OCI-LY7 (cell line): ENCODE measurements around the gene SYT9. TPM values are rescaled to one million over a fixed set of nuclear protein-coding genes. Genes with fewer than 3 reads are reported as not detected.

Experiments
- BruUV-seq: library from RNA; stranded (reverse); fragments of 400-500 nt; replicated peaks from 2 replicates; lab custom pipeline; 2021; lab: Mats Ljungman, UMichigan
- CTCF ChIA-PET: fragments of 300-600 bp; sonication (Branson Sonifier 250); formaldehyde crosslinking; loops from one replicate; lab custom pipeline; 2022; ENCODE audit warnings: antibody characterized with exemption; ENCODE audit not compliant: unreplicated experiment; lab: Charles Lee
- POLR2A ChIA-PET: fragments of 300-600 bp; sonication (Branson Sonifier 250); formaldehyde crosslinking; loops from one replicate; lab custom pipeline; 2022; ENCODE audit warnings: antibody characterized with exemption; lab: Charles Lee
- DNase-seq: peaks from one replicate; pipeline ENCODE4 v3.0.0-alpha.2; 2015; ENCODE audit warnings: low spot score
- H2AFZ ChIP-seq: fragments of 200-600 bp; sonication (generic), shearing (Covaris generic); 2 replicates; pipeline ENCODE4 v1.6.1; 2014; ENCODE audit warnings: mild to moderate bottlenecking, antibody characterized with exemption, low read length, moderate library complexity
- H3K27ac ChIP-seq: fragments of 200-600 bp; sonication (generic); 2 replicates; pipeline ENCODE4 v1.5.1; 2014; ENCODE audit warnings: mixed run types, low read depth, mild to moderate bottlenecking, moderate library complexity, low read length, inconsistent platforms; ENCODE audit not compliant: poor library complexity, severe bottlenecking
- H3K36me3 ChIP-seq: fragments of 200-600 bp; sonication (generic); 2 replicates; pipeline ENCODE4 v1.6.1; 2014; ENCODE audit warnings: mild to moderate bottlenecking, antibody characterized with exemption, low read length, moderate library complexity, mixed read lengths; ENCODE audit not compliant: insufficient read depth
- H3K4me1 ChIP-seq: fragments of 200-600 bp; sonication (generic); 2 replicates; pipeline ENCODE4 v1.5.1; 2014; ENCODE audit warnings: mild to moderate bottlenecking, low read length; ENCODE audit not compliant: insufficient read depth, poor library complexity, severe bottlenecking
- H3K4me2 ChIP-seq: fragments of 200-600 bp; sonication (generic); 2 replicates; pipeline ENCODE4 v1.6.1; 2014; ENCODE audit warnings: mild to moderate bottlenecking, low read length
- H3K4me3 ChIP-seq: fragments of 200-600 bp; sonication (generic); 2 replicates; pipeline ENCODE4 v1.5.1; 2014; ENCODE audit warnings: mild to moderate bottlenecking, low read depth, low read length; ENCODE audit not compliant: poor library complexity, severe bottlenecking
- H3K79me2 ChIP-seq: fragments of 200-600 bp; sonication (generic); 2 replicates; pipeline ENCODE4 v1.6.1; 2016; ENCODE audit warnings: low read depth, mild to moderate bottlenecking, low read length, moderate library complexity, mixed read lengths; ENCODE audit not compliant: insufficient read depth
- H3K9me2 ChIP-seq: fragments of 200-600 bp; sonication (generic); 2 replicates; pipeline ENCODE4 v1.6.1; 2016; ENCODE audit warnings: mild to moderate bottlenecking, low read length, mixed read lengths; ENCODE audit not compliant: insufficient read depth
- H3K9me3 ChIP-seq: fragments of 200-600 bp; sonication (generic); 2 replicates; pipeline ENCODE4 v1.6.1; 2014; ENCODE audit warnings: mild to moderate bottlenecking, mixed run types, low read length, mixed read lengths
- H4K20me1 ChIP-seq: fragments of 200-600 bp; sonication (generic); 2 replicates; pipeline ENCODE4 v1.6.1; 2014; ENCODE audit warnings: mild to moderate bottlenecking, antibody characterized with exemption, low read length, moderate library complexity, mixed read lengths; ENCODE audit not compliant: insufficient read depth
- CTCF ChIP-seq: fragments of 200-600 bp; sonication (generic); conservative IDR thresholded peaks from 2 replicates; pipeline ENCODE4 v1.5.1; 2014; ENCODE audit warnings: mild to moderate bottlenecking, antibody characterized with exemption, low read length, moderate library complexity, mixed read lengths
- EZH2phosphoT487 ChIP-seq: fragments of 200-600 bp; sonication (generic); IDR thresholded peaks from 2 replicates; pipeline ENCODE4 v1.6.1; 2018; ENCODE audit warnings: low read depth, borderline replicate concordance, mild to moderate bottlenecking, mixed run types, antibody characterized with exemption, low read length, moderate library complexity, mixed read lengths
- intact Hi-C: fragments of 100-400 bp; cut with micrococcal nuclease; formaldehyde crosslinking; loops from one replicate; pipeline ENCODE4 v1.10.0; 2022; ENCODE audit not compliant: unreplicated experiment
- total RNA-seq, 2 experiments: library from RNA; depleted of rRNA in 1 of 2; stranded (reverse); fragments of >200 nt in 1 of 2; shearing (Covaris generic) in 1 of 2; gene quantifications; 2 replicates each; pipeline ENCODE4 v1.2.3, GENCODE V29; 2014 to 2022

SYT9 gene
- total RNA-seq, 2 experiments from 2014 or later: 0.19 TPM; not detected in 1

GRCh38 chr11:7254731-7255291, 3.1 kb downstream of the SYT9 start:
- Histone ChIP-seq H3K9me2 (no peaks in the 10 kb centered on the region), H3K27ac (no peak overlapping the region), H3K4me3 (no peak overlapping the region), H3K9me3 (no peaks in the 10 kb centered on the region), H3K79me2 (no peaks in the 10 kb centered on the region), H2AFZ (no peak overlapping the region), H3K36me3 (no peaks in the 10 kb centered on the region), H4K20me1 (no peaks in the 10 kb centered on the region), H3K4me1 (no peaks in the 10 kb centered on the region), H3K4me2 (no peak overlapping the region)
- ChIA-PET CTCF (no interaction called here), POLR2A (no interaction called here)
- intact Hi-C loops: no loop called here
- DNase-seq: no peak
- TF ChIP-seq EZH2phosphoT487 (no peak), CTCF (no peak)
- no TSS peak for BruUV-seq

GRCh38 chr11:7256943-7257342, 5.2 kb downstream of the SYT9 start:
- BruUV-seq: no TSS peak

More at GRCh38 chr11:7256943-7257342, 5.2 kb downstream of the SYT9 start:
- H4K20me1 ChIP-seq: no peaks in the 10 kb centered on the region
- H3K4me2 ChIP-seq: no peak overlapping the region
- H3K9me2 ChIP-seq: no peaks in the 10 kb centered on the region
- ChIA-PET CTCF (no interaction called here), POLR2A (no interaction called here)
- no peak overlapping the region for H2AFZ ChIP-seq
- no peaks in the 10 kb centered on the region for H3K9me3 ChIP-seq
- H3K4me1 ChIP-seq: no peaks in the 10 kb centered on the region
- TF ChIP-seq CTCF (no peak), EZH2phosphoT487 (no peak)
- no peak for DNase-seq
- no peaks in the 10 kb centered on the region for H3K79me2 ChIP-seq
- H3K27ac ChIP-seq: no peak overlapping the region
- intact Hi-C loops: no loop called here
- no peaks in the 10 kb centered on the region for H3K36me3 ChIP-seq
- H3K4me3 ChIP-seq: no peak overlapping the region
